Colonic mucosa (tissue), 4 donors: ENCODE measurements around the gene NHLH1. TPM values are rescaled to one million over a fixed set of nuclear protein-coding genes. Genes with fewer than 3 reads are reported as not detected.

Experiments used
- DNase-seq: peaks from one replicate; pipeline ENCODE4 v3.0.0-alpha.2; 2020
- H3K27ac ChIP-seq: fragments of 200-600 bp; one replicate; pipeline ENCODE4 v1.8.0; 2021
- H3K27me3 ChIP-seq: fragments of 200-600 bp; one replicate; pipeline ENCODE4 v1.8.0; 2021
- H3K36me3 ChIP-seq: fragments of 200-600 bp; one replicate; pipeline ENCODE4 v1.8.0; 2021
- H3K4me1 ChIP-seq: fragments of 200-600 bp; one replicate; pipeline ENCODE4 v1.8.0; 2021; ENCODE audit warnings: mild to moderate bottlenecking
- H3K4me3 ChIP-seq: fragments of 200-600 bp; one replicate; pipeline ENCODE4 v1.8.0; 2021
- H3K9ac ChIP-seq, 2 donors: one replicate each; pipeline ENCODE4 v1.7.0; 2013; ENCODE audit warnings: control low read depth in 2 of 2, low read depth in 2 of 2, low read length in 2 of 2
- H3K9me3 ChIP-seq: fragments of 200-600 bp; one replicate; pipeline ENCODE4 v1.8.0; 2021
- CTCF ChIP-seq: fragments of 200-600 bp; IDR thresholded peaks from one replicate; pipeline ENCODE4 v1.8.0; 2022; ENCODE audit warnings: antibody characterized with exemption, mild to moderate bottlenecking
- intact Hi-C: fragments of 100-400 bp; cut with DNase I; formaldehyde crosslinking; loops from one replicate; pipeline ENCODE4 v1.14.1; 2022
- total RNA-seq, 2 donors: library from RNA; stranded (reverse); fragmentation: NEBNext Ultra II Directional in 1 of 2; extraction: Animal tissue kit (Norgen Biotek cat#: 25700) in 1 of 2; gene quantifications; one replicate each; pipeline ENCODE4 v1.2.1, GENCODE V29; 2021
- donor health status: healthy.
- donor health status: DM: no; HTN: no; CAD: no.
- donor health status: DM: no; HTN: no; CAD: no.

The NHLH1 gene
- total RNA-seq, 2 donors from 2014 or later, result 0.12 TPM; not detected in 1

GRCh38 chr1:160419150-160419837 lies 52.4 kb downstream of the NHLH1 start:
- Histone ChIP-seq H3K27me3 (no peaks in the 10 kb centered on the region), H3K27ac (no peak overlapping the region), H3K4me1 (no peaks in the 10 kb centered on the region), H3K36me3 (no peaks in the 10 kb centered on the region), H3K4me3 (no peak overlapping the region), H3K9me3 (no peaks in the 10 kb centered on the region), H3K9ac (no peak overlapping the region)
- no peak for DNase-seq
- intact Hi-C loops, result no loop called here
- TF ChIP-seq CTCF, result no peak

GRCh38 chr1:160419838-160420169 lies 52.9 kb downstream of the NHLH1 start:
- no peak overlapping the region for H3K4me3 ChIP-seq
- intact Hi-C loops, result no loop called here
- H3K4me1 ChIP-seq, result no peaks in the 10 kb centered on the region
- no peaks in the 10 kb centered on the region for H3K36me3 ChIP-seq
- no peaks in the 10 kb centered on the region for H3K9me3 ChIP-seq
- TF ChIP-seq CTCF, result no peak
- no peak overlapping the region for H3K9ac ChIP-seq
- no peak for DNase-seq
- H3K27ac ChIP-seq, result no peak overlapping the region
- H3K27me3 ChIP-seq, result no peaks in the 10 kb centered on the region

GRCh38 chr1:160420881-160421842 lies 54.3 kb downstream of the NHLH1 start:
- Histone ChIP-seq H3K36me3 (no peaks in the 10 kb centered on the region), H3K9ac (no peak overlapping the region), H3K4me3 (no peak overlapping the region), H3K27ac (no peak overlapping the region), H3K4me1 (no peaks in the 10 kb centered on the region), H3K9me3 (no peaks in the 10 kb centered on the region), H3K27me3 (no peaks in the 10 kb centered on the region)
- DNase-seq, result no peak
- intact Hi-C loops, result no loop called here
- TF ChIP-seq CTCF, result no peak

GRCh38 chr1:160421881-160422280 lies 55.0 kb downstream of the NHLH1 start:
- H3K36me3 ChIP-seq, result no peaks in the 10 kb centered on the region
- no peak for DNase-seq
- no peak overlapping the region for H3K27ac ChIP-seq
- intact Hi-C loops, result no loop called here
- no peaks in the 10 kb centered on the region for H3K4me1 ChIP-seq
- no peak overlapping the region for H3K4me3 ChIP-seq
- no peak overlapping the region for H3K9ac ChIP-seq
- no peaks in the 10 kb centered on the region for H3K9me3 ChIP-seq
- no peak for TF ChIP-seq CTCF
- H3K27me3 ChIP-seq, result no peaks in the 10 kb centered on the region

Other genes starting within 250 kb of the NHLH1 start
- gene ATP1A4, start 215.5 kb upstream of the NHLH1 start, total RNA-seq, result not detected
- gene CASQ1, start 176.5 kb upstream of the NHLH1 start, total RNA-seq, result not detected
- gene PEA15, start 161.7 kb upstream of the NHLH1 start, total RNA-seq, result 10 to 100 TPM; 33.0 to 48.3 TPM
- gene DCAF8, start 104.5 kb upstream of the NHLH1 start, total RNA-seq, result 10 to 100 TPM; 72.0 to 86.1 TPM
- 10 to 100 TPM; 43.2 to 59.3 TPM for gene PEX19, start 81.9 kb upstream of the NHLH1 start, total RNA-seq
- gene COPA, start 23.8 kb upstream of the NHLH1 start, total RNA-seq, result 100 to 1,000 TPM; 154 to 163 TPM
- 10 to 100 TPM; 83.5 to 88.0 TPM for gene NCSTN, start 23.7 kb upstream of the NHLH1 start, total RNA-seq
- 10 to 100 TPM in 1 of 2 donors, 1 to 10 TPM in 1; 3.9 to 10.3 TPM for gene VANGL2, start 33.5 kb downstream of the NHLH1 start, total RNA-seq
- 1 to 10 TPM; 1.1 to 1.4 TPM for gene SLAMF6, start 156.2 kb downstream of the NHLH1 start, total RNA-seq
- 1 to 10 TPM; 1.3 to 3.0 TPM for gene CD84, start 212.4 kb downstream of the NHLH1 start, total RNA-seq